ENCODE data around the gene PTPRN2. TPM values are rescaled to one million over a fixed set of nuclear protein-coding genes. Genes with fewer than 3 reads are reported as not detected.

Gene PTPRN2
- polyA plus RNA-seq, 1 of the 3 experiments (the other 2 are of a cell fraction), result 4.0 TPM

- TF ChIP-seq PBX3 (IDR thresholded peaks at IDR 0.05) (no peak), MEF2A (IDR thresholded peaks at IDR 0.05; ENCODE audit: borderline replicate concordance, low read depth) (no peak), RAD21 (IDR thresholded peaks at IDR 0.05; ENCODE audit: low read length) (no peak), POLR2AphosphoS5 (IDR thresholded peaks at IDR 0.05; ENCODE audit: low read depth, low read length) (no peak), ELF1 (IDR thresholded peaks at IDR 0.05) (no peak), TCF12 (IDR thresholded peaks at IDR 0.05) (no peak), REST (IDR thresholded peaks at IDR 0.05; ENCODE audit: low read depth, low read length) (no peak)
These were observed 99.2 kb downstream of the PTPRN2 start (continued) for GRCh38 chr7:158488181-158488971.

GRCh38 chr7:158487631-158488151, 99.9 kb downstream of the PTPRN2 start:
- ChIA-PET CTCF (interaction anchor here (2.0 kb wide), 1 partner anchor 8 kb away, joined by 9 read pairs; no protein-coding TSS in a partner anchor), POLR2A (no interaction called here)
- Histone ChIP-seq H3K4me2 (no peak overlapping the region), H3K36me3 (replicated peaks in 1 of 2; ENCODE audit: control insufficient read depth in 1 of 2, insufficient read depth in 2 of 2, low read length in 1 of 2) (no peaks in the 10 kb centered on the region), H3K9ac (no peak overlapping the region), H3K9me2 (no peaks in the 10 kb centered on the region), H3K4me1 (ENCODE audit: control insufficient read depth in 1 of 2, insufficient read depth in 2 of 2, low read depth in 1 of 2, low read length in 1 of 2) (peaks cover 0 to 5% of the 10 kb centered on the region in 2 experiments; a peak in 1 of 4 replicates), H3K27ac (ENCODE audit: low read depth in 2 of 2, low read length in 1 of 2) (no peak overlapping the region), H3K79me2 (ENCODE audit: insufficient read depth) (no peaks in the 10 kb centered on the region), H3F3A (replicated peaks; ENCODE audit: insufficient read depth) (no peaks in the 10 kb centered on the region), H3K27me3 (ENCODE audit: insufficient read depth) (no peaks in the 10 kb centered on the region), H3K9me3 (no peaks in the 10 kb centered on the region), H2AFZ (ENCODE audit: low read depth) (no peak overlapping the region), H4K20me1 (ENCODE audit: insufficient read depth) (no peaks in the 10 kb centered on the region), H3K4me3 (ENCODE audit: low read depth in 2 of 2, low read length in 1 of 2) (no peak overlapping the region)
- DNase-seq, result no peak
- 66% methylated on average over 18 of the region's 18 CpGs for WGBS (ENCODE audit: low lambda C conversion rate)
- TF ChIP-seq FOXJ3 (CRISPR knock-in tag; IDR thresholded peaks at IDR 0.05) (no peak), MEF2A (IDR thresholded peaks at IDR 0.05; ENCODE audit: borderline replicate concordance, low read depth) (no peak), RCOR1 (IDR thresholded peaks at IDR 0.05; ENCODE audit: low read length) (no peak), SIN3A (IDR thresholded peaks at IDR 0.05; ENCODE audit: borderline replicate concordance, low read depth, low read length) (no peak), RXRA (IDR thresholded peaks at IDR 0.05; ENCODE audit: borderline replicate concordance, low read depth) (no peak), SMC3 (IDR thresholded peaks at IDR 0.05; ENCODE audit: low read depth, low read length) (no peak), GATA2 (CRISPR knock-in tag; IDR thresholded peaks at IDR 0.05) (no peak), NRF1 (IDR thresholded peaks at IDR 0.05; ENCODE audit: low read depth, low read length) (no peak), EP300 (IDR thresholded peaks at IDR 0.05; ENCODE audit: borderline replicate concordance in 1 of 2, low read depth in 1 of 2, low read length in 1 of 2) (no peak), PBX3 (IDR thresholded peaks at IDR 0.05) (no peak), GABPA (IDR thresholded peaks at IDR 0.05; ENCODE audit: low read depth) (no peak), CTCF (IDR thresholded peaks at IDR 0.05) (no peak), FOSL2 (IDR thresholded peaks at IDR 0.05; ENCODE audit: borderline replicate concordance, low read depth) (no peak), TCF12 (IDR thresholded peaks at IDR 0.05) (no peak), NFIC (IDR thresholded peaks at IDR 0.05; ENCODE audit: borderline replicate concordance) (no peak), MAX (IDR thresholded peaks at IDR 0.05; ENCODE audit: low read depth) (no peak), FOXM1 (IDR thresholded peaks at IDR 0.05; ENCODE audit: low read depth) (no peak), RFX5 (IDR thresholded peaks at IDR 0.05; ENCODE audit: low read length) (no peak), ELF1 (IDR thresholded peaks at IDR 0.05) (no peak)
